NCI-H1048 (cell line): ENCODE measurements around the gene TYW1.
"Not testable (repeated sequence)": the region's sequence is repeated elsewhere in the genome, so short reads cannot be mapped to it uniquely, and the experiment has no call there.

Source experiments
- DNase-seq: peaks from one replicate; lab custom pipeline; 2025; lab: John Stamatoyannopoulos, UW

The TYW1 gene

DNA sequence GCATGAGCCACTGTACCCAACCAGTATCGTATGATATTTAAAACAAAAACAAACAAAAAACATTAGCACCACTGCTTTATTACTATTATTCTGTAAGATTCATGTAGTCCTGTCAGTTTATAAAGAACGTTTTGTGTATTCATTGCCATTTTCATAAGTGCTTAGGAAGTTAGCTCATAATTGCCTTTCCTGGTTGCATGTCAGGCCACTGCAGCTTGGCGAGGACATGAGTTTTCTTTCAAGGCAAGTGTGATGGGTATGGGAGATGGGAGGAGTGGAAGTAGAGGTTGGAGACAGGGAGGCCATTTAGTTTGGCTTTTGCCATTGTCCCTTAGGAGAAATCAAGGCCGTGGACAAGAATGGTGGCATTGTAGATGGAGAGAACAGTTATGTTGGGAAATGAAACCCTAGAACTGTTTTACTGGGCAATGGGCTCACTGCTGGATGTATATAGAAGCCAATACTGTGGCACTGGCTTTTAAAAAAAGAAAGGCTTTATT, 48.9 kb downstream of the TYW1 start:
- no peak for DNase-seq

DNA sequence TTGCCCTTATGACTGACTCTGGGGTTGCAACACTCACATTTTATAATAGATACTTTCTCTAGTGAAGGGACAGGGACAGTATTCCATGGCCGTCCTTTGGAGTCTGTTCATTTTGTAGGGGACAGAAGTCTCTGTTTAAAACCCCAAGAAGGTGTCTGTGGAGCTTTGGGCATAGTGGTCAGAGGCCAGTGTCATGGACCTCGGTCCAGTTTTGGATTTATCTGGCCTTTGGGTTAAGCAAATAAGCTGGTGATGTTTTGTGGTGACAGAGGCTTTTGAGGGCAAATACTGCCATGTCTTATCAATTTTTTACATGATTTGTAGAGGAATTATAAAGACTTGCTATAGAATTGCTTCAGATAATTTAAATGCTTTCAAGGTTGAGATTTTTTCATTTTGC, 50.2 kb downstream of the TYW1 start:
- DNase-seq = not testable (repeated sequence)

DNA sequence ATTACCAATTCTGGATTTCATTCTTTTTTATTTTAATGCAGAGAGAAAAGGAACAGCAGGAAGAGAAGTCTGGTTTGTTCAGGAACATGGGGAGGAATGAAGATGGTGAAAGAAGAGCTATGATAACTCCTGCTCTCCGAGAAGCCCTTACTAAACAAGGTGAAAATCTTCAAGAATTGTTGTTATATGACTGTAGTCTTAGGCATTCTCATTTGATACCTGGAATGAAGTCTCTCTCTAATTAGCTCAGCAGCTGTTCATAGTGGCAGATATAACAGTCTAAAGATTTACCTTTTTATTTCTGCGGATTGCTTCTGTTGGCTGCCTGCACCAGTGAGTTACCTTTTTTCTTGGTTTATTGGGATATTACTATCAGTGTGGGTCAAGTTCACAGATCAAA, 53.3 kb downstream of the TYW1 start:
- DNase-seq = not testable (repeated sequence)

DNA sequence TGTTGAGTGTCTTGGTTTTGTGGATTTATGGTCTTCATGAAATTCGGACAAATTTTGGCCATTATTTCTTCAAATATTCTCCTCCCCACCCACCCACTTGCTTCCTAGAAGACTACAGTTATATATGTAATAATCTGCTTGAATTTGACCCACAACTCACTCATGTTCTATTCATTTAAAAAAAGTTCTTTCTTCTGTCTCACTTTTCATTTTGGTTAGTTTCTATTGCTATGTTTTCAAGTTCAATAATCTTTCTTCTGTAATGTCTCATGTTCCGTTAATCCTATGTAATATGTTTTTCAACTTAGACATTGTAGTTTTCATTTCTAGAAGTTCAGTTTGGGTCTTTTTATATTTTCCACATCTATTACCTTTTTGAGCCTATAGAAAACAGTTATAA, 55.5 kb downstream of the TYW1 start:
- DNase-seq = not testable (repeated sequence)

DNA sequence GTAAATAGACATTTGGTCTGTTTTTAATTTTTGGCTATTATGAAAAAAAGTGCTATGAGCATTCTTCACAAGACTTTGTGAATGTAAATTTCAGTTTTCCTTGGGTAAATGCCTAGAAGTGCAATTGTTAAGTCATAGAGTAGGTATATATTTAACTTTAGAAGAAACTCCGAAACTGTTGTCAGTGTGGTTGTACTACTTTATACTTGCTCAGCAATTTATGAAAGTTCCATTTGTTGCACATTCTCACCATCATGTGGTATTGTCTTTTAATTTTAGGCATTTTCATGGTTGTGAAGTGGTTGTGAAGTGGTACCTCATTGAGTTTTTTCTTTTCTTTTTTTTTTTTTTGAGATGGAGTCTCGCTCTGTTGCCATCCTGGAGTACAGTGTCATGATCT, 60.0 kb downstream of the TYW1 start:
- no peak for DNase-seq

DNA sequence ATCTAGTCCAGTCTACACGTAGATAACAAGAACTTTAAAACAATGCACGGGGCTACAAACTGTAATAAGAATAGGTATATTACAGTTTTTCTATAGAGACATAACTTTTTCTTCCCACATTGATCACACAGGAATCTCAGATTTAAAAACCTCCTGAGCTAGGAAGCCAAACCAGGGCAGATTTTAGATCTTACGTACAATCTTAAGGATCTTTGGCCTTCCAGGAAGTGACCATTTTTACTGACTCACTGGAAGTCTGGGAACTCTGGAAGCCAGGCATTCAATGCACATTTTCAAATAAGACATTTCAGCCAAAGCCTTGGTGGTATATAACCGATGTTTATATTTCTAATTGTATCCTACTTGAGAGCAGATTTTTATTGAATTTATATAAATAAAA, 64.7 kb downstream of the TYW1 start:
- not testable (repeated sequence) for DNase-seq

DNA sequence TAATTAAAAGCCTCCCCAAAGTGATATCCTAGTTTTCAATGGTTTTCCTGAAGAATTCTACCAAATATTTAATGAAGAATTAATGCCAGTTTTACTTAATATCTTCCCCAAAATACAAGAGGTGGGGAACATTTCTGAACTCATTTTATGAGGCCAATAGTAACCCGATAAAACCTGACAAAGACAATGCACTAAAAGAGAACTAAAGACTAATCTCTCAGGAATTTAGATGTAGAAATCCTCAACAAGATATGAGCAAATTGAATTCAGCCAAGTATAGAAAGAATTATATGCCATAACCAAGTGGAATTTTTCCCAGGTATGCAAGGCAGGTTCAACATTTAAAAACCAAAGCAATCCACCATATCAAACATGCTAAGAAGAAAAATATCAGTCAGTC, 66.2 kb downstream of the TYW1 start:
- DNase-seq = not testable (repeated sequence)

DNA sequence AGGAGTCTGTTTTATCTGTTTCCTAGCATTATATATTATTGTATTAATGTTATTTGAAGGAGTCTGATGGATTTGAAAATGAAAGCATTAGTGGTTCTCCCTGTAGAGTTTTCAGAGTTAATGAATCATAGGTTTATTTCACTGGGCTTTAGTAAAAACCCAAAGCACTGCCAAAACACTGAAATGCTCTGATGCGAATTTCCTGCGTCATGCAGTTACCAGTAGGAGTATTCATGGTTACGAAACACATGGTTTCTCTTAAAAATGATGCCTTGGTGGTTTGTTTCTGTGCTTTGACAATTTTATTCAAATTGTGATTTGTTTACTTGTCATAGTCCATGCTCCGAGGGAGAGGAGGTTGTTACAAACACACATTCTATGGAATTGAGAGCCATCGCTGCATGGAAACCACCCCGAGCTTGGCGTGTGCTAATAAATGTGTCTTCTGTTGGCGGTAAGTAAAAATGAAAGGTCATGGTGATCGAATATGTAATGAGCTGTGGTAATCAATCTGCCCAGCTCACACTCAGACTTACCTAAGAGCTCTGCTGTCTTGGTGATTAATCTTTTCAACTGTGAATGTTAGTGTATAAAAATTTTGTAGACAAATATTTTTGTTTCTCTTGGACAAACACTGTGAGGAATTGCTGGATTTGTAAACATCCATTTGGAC, 70.5 kb downstream of the TYW1 start:
- not testable (repeated sequence) for DNase-seq

DNA sequence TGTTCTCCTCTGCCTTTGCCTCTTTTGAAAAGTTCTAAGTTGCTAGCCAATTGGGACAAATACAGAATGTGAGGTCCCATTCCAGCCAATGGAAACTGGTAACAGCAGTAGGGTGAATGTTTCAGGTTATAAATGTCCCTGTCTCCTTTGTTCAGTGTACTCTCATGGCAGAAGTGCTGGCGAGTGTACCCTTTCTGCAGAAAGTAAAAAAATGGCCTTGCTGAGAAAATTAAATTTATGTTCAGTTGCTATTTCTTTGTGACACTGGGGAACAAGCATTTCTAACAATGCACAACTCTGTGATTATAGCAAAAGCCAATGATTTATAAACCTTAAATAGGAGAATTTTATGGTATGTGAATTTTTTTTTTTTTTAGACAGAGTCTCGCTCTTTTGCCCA, 79.5 kb downstream of the TYW1 start:
- DNase-seq = not testable (repeated sequence)

DNA sequence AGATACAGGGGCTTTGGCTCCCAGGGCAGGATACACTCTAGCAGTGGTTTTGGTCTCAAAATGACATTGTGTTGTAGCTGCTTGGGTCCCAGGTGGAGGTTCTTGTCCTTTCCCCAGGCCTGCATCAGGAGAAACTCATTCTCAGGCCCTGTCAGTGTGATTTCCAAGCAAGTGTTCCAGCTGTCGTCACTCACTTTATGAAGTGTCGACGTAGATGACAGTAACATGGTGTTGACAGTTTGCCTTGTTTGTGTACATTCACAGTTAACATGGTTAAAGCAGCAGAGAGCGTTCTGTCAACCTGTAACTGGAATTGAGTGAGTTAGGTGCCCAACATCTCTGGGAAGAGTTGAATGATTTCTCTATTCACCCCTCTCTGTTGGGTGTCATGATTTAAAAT, 86.2 kb downstream of the TYW1 start:
- DNase-seq = not testable (repeated sequence)

DNA sequence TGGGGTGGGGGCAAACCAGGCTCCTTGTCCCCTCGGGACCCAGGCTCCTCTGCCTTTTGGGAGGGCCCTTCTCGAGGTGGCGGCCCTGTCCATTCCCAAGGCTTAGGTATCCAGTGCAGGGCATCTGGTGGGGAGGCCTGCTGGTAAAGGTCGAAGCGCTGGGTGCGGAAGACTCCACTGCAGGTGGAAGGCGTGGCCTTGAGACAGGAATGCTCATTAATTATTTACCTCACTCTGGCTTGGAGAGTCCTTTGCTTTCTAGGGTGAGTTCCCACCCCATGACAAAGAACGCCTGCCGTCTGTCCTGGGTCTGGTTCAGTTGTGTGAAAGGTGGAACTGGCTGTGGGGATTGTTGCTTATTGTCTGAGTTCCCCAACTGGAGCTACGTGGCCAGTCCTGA, 92.6 kb downstream of the TYW1 start:
- not testable (repeated sequence) for DNase-seq

DNA sequence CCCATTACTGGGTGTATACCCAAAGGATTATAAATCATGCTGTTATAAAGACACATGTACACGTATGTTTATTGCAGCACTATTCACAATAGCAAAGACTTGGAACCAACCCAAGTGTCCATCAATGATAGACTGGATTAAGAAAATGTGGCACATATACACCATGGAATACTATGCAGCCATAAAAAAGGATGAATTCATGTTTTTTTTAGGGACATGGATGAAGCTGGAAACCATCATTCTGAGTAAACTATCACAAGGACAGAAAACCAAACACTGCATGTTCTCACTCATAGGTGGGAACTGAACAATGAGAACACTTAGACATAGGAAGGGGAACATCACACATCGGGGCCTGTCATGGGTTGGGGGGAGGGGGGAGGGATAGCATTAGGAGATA, 94.4 kb downstream of the TYW1 start:
- not testable (repeated sequence) for DNase-seq

DNA sequence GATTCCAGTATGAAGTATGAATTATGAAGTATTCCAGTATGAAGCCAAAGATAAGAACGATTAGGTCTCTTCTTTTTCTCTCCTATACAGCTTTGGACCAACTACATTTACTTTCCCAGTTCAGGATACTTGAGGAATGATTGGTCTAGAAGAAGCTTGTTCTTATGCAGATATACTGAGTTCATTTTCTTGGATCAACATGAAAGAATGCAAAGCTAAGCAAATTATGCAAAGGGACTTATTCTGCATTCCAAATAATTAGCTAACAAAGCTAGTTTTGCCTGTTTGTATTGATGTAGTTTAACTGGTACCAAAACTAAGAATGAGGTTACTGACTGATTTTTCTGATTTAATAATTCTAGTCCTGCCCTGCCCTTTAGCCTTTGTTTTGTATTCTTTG, 101.4 kb downstream of the TYW1 start:
- not testable (repeated sequence) for DNase-seq

DNA sequence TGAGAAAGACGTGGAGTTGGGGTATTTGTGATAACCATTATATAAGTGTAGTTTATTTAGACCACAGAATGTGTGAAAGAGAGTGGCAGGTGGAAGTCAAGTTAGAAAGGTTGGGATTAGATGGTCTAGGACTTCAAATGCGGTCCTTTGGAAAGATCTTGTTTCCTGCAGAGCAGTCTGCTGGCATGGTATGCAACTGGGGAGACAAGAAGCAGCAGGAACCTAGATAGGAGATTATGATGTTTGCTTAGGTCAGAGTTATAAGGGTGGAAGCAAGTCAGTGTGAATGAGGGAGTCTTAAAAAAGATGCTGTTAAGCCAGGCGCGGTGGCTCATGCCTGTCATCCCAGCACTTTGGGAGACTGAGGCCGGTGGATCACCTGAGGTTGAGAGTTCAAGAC, 102.8 kb downstream of the TYW1 start:
- DNase-seq = not testable (repeated sequence)

DNA sequence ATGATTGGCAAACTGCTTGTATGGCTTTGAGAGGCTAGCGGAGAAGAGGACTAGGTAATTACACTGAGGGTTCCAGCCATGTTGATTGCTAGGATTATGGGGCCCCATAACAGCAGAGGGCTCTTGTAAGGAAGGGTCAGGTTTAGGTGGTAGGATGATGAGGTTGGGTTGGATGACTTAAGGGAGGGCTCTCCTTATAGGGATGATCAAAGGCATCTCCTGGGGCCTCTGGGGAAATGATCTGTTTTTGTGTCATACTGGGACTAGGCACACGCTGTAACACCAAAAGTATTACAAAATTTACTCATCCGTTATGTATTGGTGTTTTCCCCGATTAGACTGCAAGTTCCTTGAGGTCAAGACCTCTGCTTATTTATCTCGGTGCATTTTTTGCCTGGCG, 103.4 kb downstream of the TYW1 start:
- not testable (repeated sequence) for DNase-seq

DNA sequence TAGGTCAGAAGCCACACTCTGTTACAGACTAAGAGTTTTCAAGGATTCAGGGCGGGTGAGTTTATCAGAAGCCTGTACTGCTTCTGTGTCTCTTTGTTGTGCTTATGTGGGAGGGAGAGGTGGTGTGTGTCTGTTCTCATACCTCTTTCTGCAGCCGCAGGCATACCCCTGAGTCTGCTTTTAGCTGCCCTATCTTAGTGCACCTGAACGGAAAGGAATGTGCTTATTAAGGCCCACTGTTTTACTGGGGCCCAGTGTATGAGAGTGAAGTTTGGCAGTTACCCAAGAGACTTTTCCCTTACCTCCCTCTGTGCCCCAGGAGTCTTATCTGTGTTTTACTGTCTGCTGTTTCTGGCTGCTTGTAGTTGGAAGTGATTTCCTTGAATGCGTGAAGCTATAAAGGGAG, 104.3 kb downstream of the TYW1 start:
- no peak for DNase-seq

DNA sequence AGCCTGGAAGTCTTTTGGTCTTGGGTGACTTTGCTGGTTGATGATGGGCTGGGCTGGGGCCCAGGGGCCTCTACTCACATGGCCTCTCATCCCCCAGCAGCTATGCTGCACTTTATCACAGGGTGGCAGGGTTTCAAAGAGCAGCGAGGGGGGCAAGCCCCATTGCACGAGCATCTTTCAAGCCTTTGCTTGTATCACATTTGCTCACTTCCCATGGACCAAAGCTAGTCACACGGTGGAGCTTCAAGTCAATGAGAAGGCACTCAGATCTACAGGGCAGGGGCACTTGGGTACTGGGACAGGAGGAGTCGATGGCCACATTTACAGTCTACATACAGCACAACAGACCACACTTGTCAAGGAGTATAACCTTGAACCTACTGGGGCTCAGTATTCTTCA, 108.3 kb downstream of the TYW1 start:
- DNase-seq = not testable (repeated sequence)

DNA sequence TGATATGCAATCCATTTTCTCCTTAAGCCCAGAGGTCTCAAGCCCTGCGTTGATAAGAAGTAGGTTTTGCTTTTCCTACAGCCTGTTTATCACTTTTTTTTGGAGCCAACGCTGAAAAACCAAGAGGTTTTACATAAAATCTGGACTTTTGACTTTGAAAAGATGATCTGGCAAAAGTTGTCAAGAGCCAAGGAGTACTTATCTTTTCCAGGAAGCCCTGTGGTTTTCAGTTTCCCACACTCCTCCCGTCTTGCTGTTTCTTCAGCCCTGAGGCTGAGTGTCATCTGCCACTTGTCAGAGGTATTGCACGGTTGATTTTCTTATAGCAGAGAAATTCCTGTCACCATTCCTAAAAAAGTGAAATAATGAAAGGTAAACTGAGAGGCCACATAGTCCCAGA, 108.7 kb downstream of the TYW1 start:
- DNase-seq = no peak

DNA sequence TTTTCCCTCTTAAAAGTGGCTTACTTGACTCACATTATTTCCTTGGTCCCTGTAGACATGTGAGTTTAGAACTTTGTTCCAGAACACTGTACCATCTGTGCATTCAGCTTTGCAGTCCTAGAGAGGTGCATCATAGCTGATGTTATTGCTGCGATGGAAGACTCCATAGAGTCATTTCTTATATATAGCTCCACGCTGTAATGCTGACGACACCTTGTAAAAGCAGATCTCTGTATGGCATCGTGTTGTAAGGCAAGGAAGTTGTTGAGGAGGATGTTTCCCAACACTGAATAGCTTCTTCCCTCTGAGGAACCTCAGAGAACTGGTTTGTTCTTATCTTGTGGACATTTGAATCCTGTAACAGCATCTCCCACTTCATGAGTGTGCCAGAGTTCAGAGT, 109.6 kb downstream of the TYW1 start:
- not testable (repeated sequence) for DNase-seq

DNA sequence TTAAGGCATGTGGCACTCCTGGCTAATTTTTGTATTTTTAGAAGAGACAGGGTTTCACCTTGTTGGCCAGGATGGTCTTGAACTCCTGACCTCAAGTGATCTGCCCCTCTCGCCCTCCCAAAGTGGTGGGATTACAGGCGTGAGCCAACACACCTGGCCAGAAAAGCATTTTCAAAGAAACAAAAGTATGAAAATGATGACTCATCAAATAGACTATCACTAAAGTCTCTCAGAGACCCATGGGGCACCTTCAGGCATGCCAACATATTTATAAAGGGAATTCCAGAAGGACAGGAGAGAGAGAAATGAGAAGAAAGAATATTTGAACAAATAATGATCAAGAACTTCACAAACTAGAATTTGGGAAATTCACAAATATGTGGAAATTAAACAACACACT, 114.7 kb downstream of the TYW1 start:
- not testable (repeated sequence) for DNase-seq

DNA sequence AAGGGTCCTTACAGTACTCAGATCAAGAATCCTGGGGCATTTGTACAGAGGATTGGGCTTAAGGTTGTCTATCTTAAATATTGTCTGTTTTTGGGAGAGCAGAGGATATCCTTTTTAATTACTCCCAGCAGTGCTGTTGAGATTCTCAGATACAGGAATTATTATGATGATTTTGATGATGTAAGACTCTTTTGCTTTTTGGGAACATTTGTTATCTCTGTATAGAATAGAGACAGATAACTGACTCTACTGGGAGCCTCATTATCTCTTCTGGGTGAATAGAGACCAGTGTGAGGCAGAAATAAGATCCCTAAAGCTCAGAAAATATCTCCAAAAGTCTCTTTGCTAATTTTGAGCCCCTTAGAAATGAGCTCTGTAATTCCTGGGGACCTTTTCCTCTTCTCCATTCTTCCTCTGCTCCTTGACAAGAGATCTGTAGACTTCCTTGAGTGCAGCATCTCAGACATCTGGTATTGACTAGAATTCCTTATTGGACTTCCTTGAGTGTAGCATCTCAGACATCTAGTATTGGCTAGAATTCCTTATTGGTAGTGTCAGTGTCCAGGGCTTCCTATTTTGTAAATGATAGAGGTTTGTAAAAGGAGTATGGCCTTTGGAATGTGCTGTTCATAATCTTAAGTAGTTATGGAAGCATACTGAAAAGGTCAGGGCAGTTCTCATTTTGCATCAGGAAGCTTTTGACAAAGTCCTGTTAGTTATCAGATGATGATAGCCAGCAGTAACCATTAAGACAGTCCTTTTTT, 118.0 kb downstream of the TYW1 start:
- not testable (repeated sequence) for DNase-seq

DNA sequence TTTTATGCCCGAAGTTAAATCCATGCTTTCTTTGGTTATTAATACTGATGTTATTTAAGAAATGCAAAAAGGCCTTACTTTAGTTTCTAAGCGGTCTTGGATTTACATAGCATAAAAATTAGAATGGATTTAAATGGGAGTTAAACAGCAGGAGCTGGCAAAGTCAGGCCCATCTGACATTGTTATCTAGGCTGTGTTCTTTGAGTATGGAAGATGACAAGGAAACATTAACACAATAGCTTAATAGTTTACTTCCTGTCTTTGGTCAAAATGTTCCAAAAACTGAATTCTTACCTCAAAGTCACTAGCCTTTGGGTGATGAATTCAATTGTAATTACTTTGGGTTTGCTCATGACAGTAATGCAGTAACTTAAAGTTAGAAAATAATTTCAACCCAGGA, 123.9 kb downstream of the TYW1 start:
- DNase-seq = not testable (repeated sequence)

DNA sequence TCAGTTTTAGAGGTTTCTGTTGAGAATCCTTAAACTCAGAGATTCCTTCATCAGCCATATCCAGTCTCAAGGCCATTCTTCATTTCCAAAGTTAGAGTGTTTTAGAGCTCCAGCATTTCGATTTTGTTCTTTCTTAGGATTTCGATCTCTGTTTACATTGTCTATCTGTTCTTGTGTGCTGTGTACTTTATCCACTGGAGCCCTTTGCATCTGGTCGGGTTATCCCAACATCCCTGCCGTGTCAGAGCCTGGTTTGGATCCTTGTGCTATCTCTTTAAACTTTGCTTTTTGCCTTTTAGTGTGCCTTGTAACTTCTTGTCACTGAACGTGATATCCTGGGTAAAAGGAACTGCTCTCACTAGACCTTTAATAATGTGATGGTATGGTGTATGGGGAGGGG, 131.6 kb downstream of the TYW1 start:
- not testable (repeated sequence) for DNase-seq
